ENCODE measurements around the gene AVP.

AVP gene

DNA sequence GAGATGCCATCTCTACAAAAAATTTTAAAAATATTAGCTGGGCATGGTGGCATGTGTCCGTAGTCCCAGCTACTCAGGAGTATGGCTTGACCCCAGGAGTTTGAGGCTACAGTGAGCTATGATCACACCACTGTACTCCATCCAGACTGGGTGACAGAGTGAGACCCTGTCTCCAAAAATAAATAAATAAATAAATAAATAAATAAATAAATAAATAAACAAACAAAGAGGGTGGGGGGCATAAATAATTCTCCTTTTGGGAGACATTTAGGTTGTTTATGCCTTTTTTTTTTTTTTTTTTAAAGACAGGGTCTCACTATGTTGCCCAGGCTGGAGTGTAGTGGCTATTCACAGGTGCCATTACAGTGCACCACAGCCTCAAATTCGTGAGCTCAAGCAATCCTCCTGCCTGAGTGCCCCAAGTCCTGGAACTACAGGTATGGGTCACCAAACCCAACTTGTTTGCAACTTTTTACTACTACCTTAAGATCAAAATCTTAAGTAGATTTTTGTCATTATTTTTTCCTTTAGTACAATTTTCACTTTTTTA is 45.6 kb upstream of the AVP start:
- Histone ChIP-seq H3K4me3 (ENCODE audit: insufficient read depth, low read length, poor library complexity, severe bottlenecking) (no peak overlapping the region), H3K36me3 (ENCODE audit: low read length) (no peaks in the 10 kb centered on the region), H3K9me3 (ENCODE audit: insufficient read depth, low read length) (no peaks in the 10 kb centered on the region), H3F3A (ENCODE audit: insufficient read depth) (no peaks in the 10 kb centered on the region), H3K9me2 (replicated peaks; ENCODE audit: insufficient read depth, low read length) (no peaks in the 10 kb centered on the region), H3K27me3 (ENCODE audit: low read length) (no peaks in the 10 kb centered on the region), H3K79me2 (ENCODE audit: insufficient read depth, low read length) (no peaks in the 10 kb centered on the region), H4K20me1 (ENCODE audit: low read depth, low read length) (no peaks in the 10 kb centered on the region), H3K27ac (ENCODE audit: low read depth, low read length) (no peak overlapping the region), H3K4me2 (ENCODE audit: low read depth, low read length, poor library complexity, severe bottlenecking) (no peak overlapping the region), H2AFZ (ENCODE audit: low read depth, low read length, severe bottlenecking) (no peak overlapping the region), H3K9ac (ENCODE audit: low read length) (no peak overlapping the region)
- TF ChIP-seq, protein P1, sequence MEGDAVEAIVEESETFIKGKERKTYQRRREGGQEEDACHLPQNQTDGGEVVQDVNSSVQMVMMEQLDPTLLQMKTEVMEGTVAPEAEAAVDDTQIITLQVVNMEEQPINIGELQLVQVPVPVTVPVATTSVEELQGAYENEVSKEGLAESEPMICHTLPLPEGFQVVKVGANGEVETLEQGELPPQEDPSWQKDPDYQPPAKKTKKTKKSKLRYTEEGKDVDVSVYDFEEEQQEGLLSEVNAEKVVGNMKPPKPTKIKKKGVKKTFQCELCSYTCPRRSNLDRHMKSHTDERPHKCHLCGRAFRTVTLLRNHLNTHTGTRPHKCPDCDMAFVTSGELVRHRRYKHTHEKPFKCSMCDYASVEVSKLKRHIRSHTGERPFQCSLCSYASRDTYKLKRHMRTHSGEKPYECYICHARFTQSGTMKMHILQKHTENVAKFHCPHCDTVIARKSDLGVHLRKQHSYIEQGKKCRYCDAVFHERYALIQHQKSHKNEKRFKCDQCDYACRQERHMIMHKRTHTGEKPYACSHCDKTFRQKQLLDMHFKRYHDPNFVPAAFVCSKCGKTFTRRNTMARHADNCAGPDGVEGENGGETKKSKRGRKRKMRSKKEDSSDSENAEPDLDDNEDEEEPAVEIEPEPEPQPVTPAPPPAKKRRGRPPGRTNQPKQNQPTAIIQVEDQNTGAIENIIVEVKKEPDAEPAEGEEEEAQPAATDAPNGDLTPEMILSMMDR (IDR thresholded peaks at IDR 0.05; ENCODE audit: insufficient read depth, low read length, poor library complexity, severe bottlenecking), result no peak
- no peak for TF ChIP-seq EZH2phosphoT487 (conservative IDR thresholded peaks at IDR 0.05; ENCODE audit: low read length)

DNA sequence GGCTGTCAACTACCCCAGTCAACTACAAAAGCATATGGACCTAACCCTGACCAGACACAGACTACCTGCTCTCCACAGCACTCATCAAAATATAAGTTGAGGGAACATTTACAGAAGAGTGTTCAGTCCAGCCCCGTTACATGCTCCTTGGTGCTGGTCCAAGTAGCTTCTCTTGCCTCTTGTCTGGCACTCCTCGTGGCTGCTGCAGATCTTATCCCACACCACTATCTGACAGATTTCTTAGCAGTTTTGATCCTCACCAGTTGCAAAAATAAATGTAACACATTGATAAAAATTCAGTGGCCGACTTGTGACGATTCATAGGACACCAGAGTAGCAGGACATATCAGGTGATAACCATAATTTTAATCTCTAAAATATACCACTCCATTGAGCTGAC is 44.6 kb upstream of the AVP start:
- TF ChIP-seq, protein P1 (IDR thresholded peaks at IDR 0.05; ENCODE audit: insufficient read depth, low read length, poor library complexity, severe bottlenecking), result no peak
- H3F3A ChIP-seq (ENCODE audit: insufficient read depth), result no peaks in the 10 kb centered on the region
- no peak overlapping the region for H3K27ac ChIP-seq (ENCODE audit: low read depth, low read length)

DNA sequence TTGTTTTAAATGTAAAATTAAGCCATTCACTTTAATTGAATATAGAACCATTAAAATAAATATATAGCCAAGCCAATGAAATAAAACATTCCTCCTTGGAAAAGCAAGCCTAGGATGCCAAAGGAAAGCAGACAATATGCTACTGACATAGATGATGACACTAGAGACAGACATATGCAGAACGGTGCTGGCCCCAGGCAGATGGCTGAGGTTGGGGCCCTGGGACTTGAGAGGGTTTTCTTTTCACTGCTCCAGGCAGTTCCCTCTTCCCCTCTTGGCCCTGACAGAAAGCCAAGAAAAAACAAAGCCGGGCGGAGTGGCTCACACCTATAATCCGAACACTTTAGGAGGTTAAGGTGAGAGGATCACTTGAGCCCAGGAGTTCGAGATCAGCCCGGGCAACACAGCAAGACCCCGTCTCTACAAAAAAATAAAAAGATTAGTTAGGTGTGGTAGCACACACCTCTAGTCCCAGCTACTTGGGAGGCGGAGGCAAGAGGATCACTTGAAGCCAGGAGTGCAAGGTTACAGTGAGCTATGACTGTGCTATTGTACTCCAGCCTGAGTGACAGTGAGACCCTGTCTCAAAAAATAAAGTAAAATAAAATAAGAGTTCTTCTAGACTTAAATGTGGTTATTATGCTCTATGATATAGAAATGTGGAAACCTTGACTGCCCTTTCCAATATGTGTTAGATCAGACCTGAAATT is 43.9 kb upstream of the AVP start:
- TF ChIP-seq, protein P1 (IDR thresholded peaks at IDR 0.05; ENCODE audit: insufficient read depth, low read length, poor library complexity, severe bottlenecking), result no peak
- no peak overlapping the region for H2AFZ ChIP-seq (ENCODE audit: low read depth, low read length, severe bottlenecking)
- no peaks in the 10 kb centered on the region for H3K9me2 ChIP-seq (replicated peaks; ENCODE audit: insufficient read depth, low read length)
- no peaks in the 10 kb centered on the region; the same call in 1 of the 2 replicates for H3K9me3 ChIP-seq (ENCODE audit: insufficient read depth, low read length)
- no peaks in the 10 kb centered on the region for H4K20me1 ChIP-seq (ENCODE audit: low read depth, low read length)
- no peaks in the 10 kb centered on the region for H3F3A ChIP-seq (ENCODE audit: insufficient read depth)
- H3K79me2 ChIP-seq (ENCODE audit: insufficient read depth, low read length), result no peaks in the 10 kb centered on the region
- H3K27ac ChIP-seq (ENCODE audit: low read depth, low read length), result no peak overlapping the region
- no peak overlapping the region for H3K4me2 ChIP-seq (ENCODE audit: low read depth, low read length, poor library complexity, severe bottlenecking)
- H3K36me3 ChIP-seq (ENCODE audit: low read length), result no peaks in the 10 kb centered on the region
- H3K4me3 ChIP-seq (ENCODE audit: insufficient read depth, low read length, poor library complexity, severe bottlenecking), result no peak overlapping the region
- no peaks in the 10 kb centered on the region for H3K27me3 ChIP-seq (ENCODE audit: low read length)
- no peak overlapping the region for H3K9ac ChIP-seq (ENCODE audit: low read length)

More for the DNA sequence above, 44.6 kb upstream of the AVP start:
- Histone ChIP-seq H2AFZ (ENCODE audit: low read depth, low read length, severe bottlenecking) (no peak overlapping the region), H3K27me3 (ENCODE audit: low read length) (no peaks in the 10 kb centered on the region), H3K9me2 (replicated peaks; ENCODE audit: insufficient read depth, low read length) (no peaks in the 10 kb centered on the region), H3K4me2 (ENCODE audit: low read depth, low read length, poor library complexity, severe bottlenecking) (no peak overlapping the region), H3K36me3 (ENCODE audit: low read length) (no peaks in the 10 kb centered on the region), H3K9me3 (ENCODE audit: insufficient read depth, low read length) (no peaks in the 10 kb centered on the region), H3K79me2 (ENCODE audit: insufficient read depth, low read length) (no peaks in the 10 kb centered on the region), H3K9ac (ENCODE audit: low read length) (no peak overlapping the region), H3K4me3 (ENCODE audit: insufficient read depth, low read length, poor library complexity, severe bottlenecking) (no peak overlapping the region), H4K20me1 (ENCODE audit: low read depth, low read length) (no peaks in the 10 kb centered on the region)

Data from SU-DHL-6 (cell line).